ENCODE data around the gene ABHD12.

- TF ChIP-seq POLR2A (IDR thresholded peaks at IDR 0.05; ENCODE audit: low read depth, low read length) (no peak), TAF1 (IDR thresholded peaks at IDR 0.05; ENCODE audit: low read depth, low read length) (no peak)
Measured at GRCh38 chr20:25301357-25301920, 89.2 kb downstream of the ABHD12 start.

Measured in GM12891 (cell line).